ENCODE data around the gene SLC34A3.

SLC34A3 gene

GRCh38 chr9:137191691-137192447 lies 38.8 kb upstream of the SLC34A3 start:
- no peak overlapping the region for H3K4me3 ChIP-seq (replicated peaks; ENCODE audit: insufficient read depth, low read length)
- TF ChIP-seq CTCF (IDR thresholded peaks at IDR 0.05; ENCODE audit: insufficient read depth, low read length) (no peak), GABPA (IDR thresholded peaks at IDR 0.05; ENCODE audit: low read depth) (no peak), POLR2AphosphoS5 (IDR thresholded peaks at IDR 0.05; ENCODE audit: low read depth) (no peak), SPI1 (IDR thresholded peaks at IDR 0.05; ENCODE audit: borderline replicate concordance, low read depth) (no peak), REST (IDR thresholded peaks at IDR 0.05; ENCODE audit: insufficient replicate concordance, low read depth) (no peak)
- no peak for DNase-seq (ENCODE audit: low read depth in 1 of 2, low spot score in 1 of 2)
- no peak overlapping the region for H3K27ac ChIP-seq (replicated peaks)
- H3K27me3 ChIP-seq (ENCODE audit: insufficient read depth, poor library complexity, severe bottlenecking) = no peaks in the 10 kb centered on the region

GRCh38 chr9:137192448-137192780 lies 38.3 kb upstream of the SLC34A3 start:
- no peaks in the 10 kb centered on the region for H3K27me3 ChIP-seq (ENCODE audit: insufficient read depth, poor library complexity, severe bottlenecking)
- no peak overlapping the region for H3K4me3 ChIP-seq (replicated peaks; ENCODE audit: insufficient read depth, low read length)
- no peak overlapping the region for H3K27ac ChIP-seq (replicated peaks)
- DNase-seq (ENCODE audit: low read depth in 1 of 2, low spot score in 1 of 2) = no peak
- no peak for TF ChIP-seq CTCF (IDR thresholded peaks at IDR 0.05; ENCODE audit: insufficient read depth, low read length)
- no peak for TF ChIP-seq GABPA (IDR thresholded peaks at IDR 0.05; ENCODE audit: low read depth)
- TF ChIP-seq POLR2AphosphoS5 (IDR thresholded peaks at IDR 0.05; ENCODE audit: low read depth) = no peak
- no peak for TF ChIP-seq REST (IDR thresholded peaks at IDR 0.05; ENCODE audit: insufficient replicate concordance, low read depth)
- TF ChIP-seq SPI1 (IDR thresholded peaks at IDR 0.05; ENCODE audit: borderline replicate concordance, low read depth) = no peak

- Histone ChIP-seq H3K27ac (replicated peaks) (no peak overlapping the region), H3K4me3 (replicated peaks; ENCODE audit: insufficient read depth, low read length) (no peak overlapping the region), H3K27me3 (ENCODE audit: insufficient read depth, poor library complexity, severe bottlenecking) (no peaks in the 10 kb centered on the region)
- TF ChIP-seq REST (IDR thresholded peaks at IDR 0.05; ENCODE audit: insufficient replicate concordance, low read depth) (no peak), SPI1 (IDR thresholded peaks at IDR 0.05; ENCODE audit: borderline replicate concordance, low read depth) (no peak), POLR2AphosphoS5 (IDR thresholded peaks at IDR 0.05; ENCODE audit: low read depth) (no peak), GABPA (IDR thresholded peaks at IDR 0.05; ENCODE audit: low read depth) (no peak), CTCF (IDR thresholded peaks at IDR 0.05; ENCODE audit: insufficient read depth, low read length) (no peak)
- DNase-seq (ENCODE audit: low read depth in 1 of 2, low spot score in 1 of 2) = no peak
These were observed 37.8 kb upstream of the SLC34A3 start for GRCh38 chr9:137192859-137193258.

Measured in HL-60 (cell line).